Stomach (tissue), 4 donors: ENCODE measurements around the gene NAALADL2.

ENCODE experiments used
- CTCF ChIP-seq, 7 experiments: fragments of 450-650 bp in 4 of 7; fragments of 200-600 bp in 3 of 7; sonication (generic) in 3 of 7; IDR thresholded peaks; one replicate each; pipeline ENCODE4 v1.5.1; 2016 to 2019; ENCODE audit warnings: antibody characterized with exemption in 7 of 7, control low read depth in 2 of 7, mild to moderate bottlenecking in 1 of 7
- POLR2A ChIP-seq, 4 donors: fragments of 450-650 bp; IDR thresholded peaks; one replicate each; pipeline ENCODE4 v1.6.1; 2016; ENCODE audit warnings: antibody characterized with exemption in 4 of 4, control low read depth in 2 of 4, mild to moderate bottlenecking in 1 of 4, moderate library complexity in 1 of 4

- TF ChIP-seq CTCF (IDR thresholded peaks at IDR 0.05): no peak
- TF ChIP-seq POLR2A (IDR thresholded peaks at IDR 0.05): no peak
Measured at GRCh38 chr3:175807175-175807574, 948.0 kb downstream of the NAALADL2 start.
